Testis (tissue), 2 donors: ENCODE measurements around the gene MOCOS.

Source experiments
- POLR2A ChIP-seq: fragments of 450-650 bp; IDR thresholded peaks from one replicate; pipeline ENCODE4 v1.6.1; 2017; ENCODE audit warnings: antibody characterized with exemption, mild to moderate bottlenecking, moderate library complexity
- TF ChIP-seq, protein P1 (sequence below), 3 experiments: fragments of 450-650 bp in 2 of 3; fragments of 200-600 bp in 1 of 3; sonication (generic) in 1 of 3; IDR thresholded peaks; one replicate each; pipeline ENCODE4 v1.5.1; 2016 to 2019; ENCODE audit warnings: antibody characterized with exemption in 3 of 3, mild to moderate bottlenecking in 2 of 3, moderate library complexity in 1 of 3

DNA sequence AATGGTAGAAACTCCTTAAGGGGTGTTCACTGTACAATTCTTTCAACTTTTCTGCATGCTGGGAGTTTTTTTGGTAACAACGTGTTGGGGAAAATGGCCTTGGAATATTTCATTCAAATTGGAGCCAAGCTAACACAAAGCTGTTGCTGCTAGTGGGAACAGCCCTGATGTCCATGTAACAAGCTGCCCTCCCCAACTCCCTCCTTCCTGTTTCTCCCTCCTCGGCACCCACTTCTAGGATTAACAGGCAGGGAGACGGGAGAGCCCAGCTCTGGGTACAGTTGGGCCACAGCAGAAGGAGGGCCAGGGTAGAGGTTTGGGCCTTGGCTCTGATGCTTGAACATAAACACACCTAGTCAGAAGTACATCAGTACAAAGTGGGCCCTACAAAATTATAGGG is 9.4 kb upstream of the MOCOS start:
- no peak for TF ChIP-seq POLR2A
- TF ChIP-seq, protein P1, sequence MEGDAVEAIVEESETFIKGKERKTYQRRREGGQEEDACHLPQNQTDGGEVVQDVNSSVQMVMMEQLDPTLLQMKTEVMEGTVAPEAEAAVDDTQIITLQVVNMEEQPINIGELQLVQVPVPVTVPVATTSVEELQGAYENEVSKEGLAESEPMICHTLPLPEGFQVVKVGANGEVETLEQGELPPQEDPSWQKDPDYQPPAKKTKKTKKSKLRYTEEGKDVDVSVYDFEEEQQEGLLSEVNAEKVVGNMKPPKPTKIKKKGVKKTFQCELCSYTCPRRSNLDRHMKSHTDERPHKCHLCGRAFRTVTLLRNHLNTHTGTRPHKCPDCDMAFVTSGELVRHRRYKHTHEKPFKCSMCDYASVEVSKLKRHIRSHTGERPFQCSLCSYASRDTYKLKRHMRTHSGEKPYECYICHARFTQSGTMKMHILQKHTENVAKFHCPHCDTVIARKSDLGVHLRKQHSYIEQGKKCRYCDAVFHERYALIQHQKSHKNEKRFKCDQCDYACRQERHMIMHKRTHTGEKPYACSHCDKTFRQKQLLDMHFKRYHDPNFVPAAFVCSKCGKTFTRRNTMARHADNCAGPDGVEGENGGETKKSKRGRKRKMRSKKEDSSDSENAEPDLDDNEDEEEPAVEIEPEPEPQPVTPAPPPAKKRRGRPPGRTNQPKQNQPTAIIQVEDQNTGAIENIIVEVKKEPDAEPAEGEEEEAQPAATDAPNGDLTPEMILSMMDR (IDR thresholded peaks at IDR 0.05), result no peak
